ENCODE data around the gene USP54.
"Not testable (repeated sequence)": the region's sequence is repeated elsewhere in the genome, so short reads cannot be mapped to it uniquely, and the experiment has no call there.

The USP54 gene

GRCh38 chr10:73581918-73582317 is 9.2 kb downstream of the USP54 start:
- TF ChIP-seq CTCF (IDR thresholded peaks at IDR 0.05; ENCODE audit: extremely low read depth, insufficient read depth, missing control alignments) = no peak
- in situ Hi-C loops (cut with MboI; ENCODE audit: low pct_unique_long_range_greater_than_20kb, low sequenced_read_pairs, unreplicated experiment) = no loop called here

GRCh38 chr10:73578927-73579326 is 12.2 kb downstream of the USP54 start:
- DNase-seq (ENCODE audit: low spot score); in situ Hi-C loops (cut with MboI; ENCODE audit: low pct_unique_long_range_greater_than_20kb, low sequenced_read_pairs, unreplicated experiment): not testable (repeated sequence)

More at GRCh38 chr10:73581918-73582317, 9.2 kb downstream of the USP54 start:
- no peak for DNase-seq (ENCODE audit: low spot score)

- in situ Hi-C loops (cut with MboI; ENCODE audit: low pct_unique_long_range_greater_than_20kb, low sequenced_read_pairs, unreplicated experiment) = no loop called here
- no peak for DNase-seq (ENCODE audit: low spot score)
- no peak for TF ChIP-seq CTCF (IDR thresholded peaks at IDR 0.05; ENCODE audit: extremely low read depth, insufficient read depth, missing control alignments)
These were observed 13.4 kb downstream of the USP54 start for GRCh38 chr10:73577788-73578187.

GRCh38 chr10:73576890-73577591 is 14.1 kb downstream of the USP54 start:
- DNase-seq (ENCODE audit: low spot score) = no peak
- in situ Hi-C loops (cut with MboI; ENCODE audit: low pct_unique_long_range_greater_than_20kb, low sequenced_read_pairs, unreplicated experiment) = no loop called here
- TF ChIP-seq CTCF (IDR thresholded peaks at IDR 0.05; ENCODE audit: extremely low read depth, insufficient read depth, missing control alignments) = no peak

- in situ Hi-C loops (cut with MboI; ENCODE audit: low pct_unique_long_range_greater_than_20kb, low sequenced_read_pairs, unreplicated experiment) = no loop called here
- DNase-seq (ENCODE audit: low spot score) = peak; percentile 15
These were observed 14.8 kb downstream of the USP54 start for GRCh38 chr10:73576178-73576889.

GRCh38 chr10:73567025-73567424 is 24.1 kb downstream of the USP54 start:
- in situ Hi-C loops (cut with MboI; ENCODE audit: low pct_unique_long_range_greater_than_20kb, low sequenced_read_pairs, unreplicated experiment); DNase-seq (ENCODE audit: low spot score): not testable (repeated sequence)

More at GRCh38 chr10:73576178-73576889, 14.8 kb downstream of the USP54 start:
- no peak for TF ChIP-seq CTCF (IDR thresholded peaks at IDR 0.05; ENCODE audit: extremely low read depth, insufficient read depth, missing control alignments)

GRCh38 chr10:73561192-73561591 is 29.9 kb downstream of the USP54 start:
- no peak for TF ChIP-seq CTCF (IDR thresholded peaks at IDR 0.05; ENCODE audit: extremely low read depth, insufficient read depth, missing control alignments)
- no peak for DNase-seq (ENCODE audit: low spot score)
- in situ Hi-C loops (cut with MboI; ENCODE audit: low pct_unique_long_range_greater_than_20kb, low sequenced_read_pairs, unreplicated experiment) = no loop called here

Data from GM13977 (cell line).